SK-N-SH treated with all-trans-retinoic acid at 6 μM for 48 hours (cell line): ENCODE measurements around the gene SMAD6.

Source experiments
- ATAC-seq: fragments of 200-7000 bp; cut with Tn5 transposase; 3 replicates; pipeline ENCODE4 v1.9.1; 2020; ENCODE audit warnings: mild to moderate bottlenecking, moderate library complexity
- ARNTL ChIP-seq: fragments of 450-650 bp; formaldehyde crosslinking; IDR thresholded peaks from 2 replicates; pipeline ENCODE4 v1.5.0; 2020; ENCODE audit warnings: low read depth, mild to moderate bottlenecking, moderate library complexity, borderline replicate concordance
- BACH2 ChIP-seq: fragments of 250-450 bp; sonication (Bioruptor Pico); IDR thresholded peaks from 2 replicates; pipeline ENCODE4 v1.9.0; 2021; ENCODE audit warnings: mild to moderate bottlenecking, borderline replicate concordance
- CREB5 ChIP-seq: fragments of 250-450 bp; sonication (Bioruptor Pico); IDR thresholded peaks from 2 replicates; pipeline ENCODE4 v1.5.1; 2020; ENCODE audit warnings: low read depth, mild to moderate bottlenecking, moderate library complexity
- CSDC2 ChIP-seq: fragments of 250-450 bp; sonication (Bioruptor Pico); IDR thresholded peaks from 2 replicates; pipeline ENCODE4 v1.5.0; 2020; ENCODE audit warnings: mild to moderate bottlenecking, moderate library complexity
- CSRNP3 ChIP-seq: fragments of 250-450 bp; sonication (Bioruptor Pico); IDR thresholded peaks from 2 replicates; pipeline ENCODE4 v1.5.1; 2021; ENCODE audit warnings: mild to moderate bottlenecking, moderate library complexity
- GLIS3 ChIP-seq: fragments of 250-450 bp; sonication (Bioruptor Pico); IDR thresholded peaks from 2 replicates; pipeline ENCODE4 v1.5.0; 2020; ENCODE audit warnings: mild to moderate bottlenecking, moderate library complexity
- OSR1 ChIP-seq: fragments of 250-450 bp; sonication (Bioruptor Pico); IDR thresholded peaks from 2 replicates; pipeline ENCODE4 v1.8.0; 2022; ENCODE audit warnings: moderate library complexity, mild to moderate bottlenecking, inconsistent platforms
- PATZ1 ChIP-seq: fragments of 250-450 bp; sonication (Bioruptor Pico); IDR thresholded peaks from 2 replicates; pipeline ENCODE4 v1.8.0; 2020; ENCODE audit warnings: mild to moderate bottlenecking, moderate library complexity, borderline replicate concordance
- POU6F1 ChIP-seq: fragments of 250-450 bp; sonication (Bioruptor Pico); IDR thresholded peaks from 2 replicates; pipeline ENCODE4 v1.8.0; 2021; ENCODE audit warnings: low read depth, mild to moderate bottlenecking, moderate library complexity, borderline replicate concordance
- PPARA ChIP-seq: fragments of 250-450 bp; sonication (Bioruptor Pico); IDR thresholded peaks from 2 replicates; pipeline ENCODE4 v1.5.0; 2020; ENCODE audit warnings: mild to moderate bottlenecking, borderline replicate concordance
- SNAI2 ChIP-seq: fragments of 250-450 bp; sonication (Bioruptor Pico); IDR thresholded peaks from 2 replicates; pipeline ENCODE4 v1.5.0; 2020; ENCODE audit warnings: mild to moderate bottlenecking, moderate library complexity
- TCF4 ChIP-seq: fragments of 250-450 bp; sonication (Bioruptor Pico); IDR thresholded peaks from 2 replicates; pipeline ENCODE4 v1.8.0; 2021; ENCODE audit warnings: mild to moderate bottlenecking, moderate library complexity, borderline replicate concordance
- TOX ChIP-seq: fragments of 250-450 bp; sonication (Bioruptor Pico); IDR thresholded peaks from 2 replicates; pipeline ENCODE4 v1.8.0; 2021; ENCODE audit warnings: mild to moderate bottlenecking, moderate library complexity, borderline replicate concordance
- TSHZ2 ChIP-seq: fragments of 250-450 bp; sonication (Bioruptor Pico); IDR thresholded peaks from 2 replicates; pipeline ENCODE4 v1.5.0; 2020; ENCODE audit warnings: mild to moderate bottlenecking, moderate library complexity
- ZC3H10 ChIP-seq: fragments of 250-450 bp; sonication (Bioruptor Pico); IDR thresholded peaks from 2 replicates; pipeline ENCODE4 v1.5.1; 2021; ENCODE audit warnings: mild to moderate bottlenecking, moderate library complexity
- ZFP3 ChIP-seq: fragments of 250-450 bp; sonication (Bioruptor Pico); IDR thresholded peaks from 2 replicates; pipeline ENCODE4 v1.5.0; 2020; ENCODE audit warnings: mild to moderate bottlenecking, moderate library complexity
- ZFP30 ChIP-seq: fragments of 450-650 bp; formaldehyde crosslinking; IDR thresholded peaks from 2 replicates; pipeline ENCODE4 v1.5.0; 2022; ENCODE audit warnings: mild to moderate bottlenecking, moderate library complexity
- ZNF565 ChIP-seq: fragments of 450-650 bp; formaldehyde crosslinking; conservative IDR thresholded peaks from 2 replicates; pipeline ENCODE4 v1.5.0; 2020; ENCODE audit warnings: low read depth, mild to moderate bottlenecking, moderate library complexity
- ZNF70 ChIP-seq: fragments of 450-650 bp; formaldehyde crosslinking; IDR thresholded peaks from 2 replicates; pipeline ENCODE4 v1.5.0; 2020; ENCODE audit warnings: mild to moderate bottlenecking, moderate library complexity
- ZNF8 ChIP-seq: fragments of 450-650 bp; formaldehyde crosslinking; IDR thresholded peaks from 2 replicates; pipeline ENCODE4 v1.5.0; 2020; ENCODE audit warnings: mild to moderate bottlenecking, moderate library complexity

SMAD6 gene

GRCh38 chr15:66815318-66815717 is 113.3 kb downstream of the SMAD6 start:
- no peak for ATAC-seq
- TF ChIP-seq TCF4 (CRISPR knock-in tag) (no peak), GLIS3 (CRISPR knock-in tag) (no peak), PPARA (CRISPR knock-in tag) (no peak), ZC3H10 (CRISPR knock-in tag) (no peak), TSHZ2 (CRISPR knock-in tag) (no peak), CSRNP3 (no peak), POU6F1 (CRISPR knock-in tag) (no peak), CSDC2 (CRISPR knock-in tag) (no peak), ZNF70 (CRISPR knock-in tag) (no peak), ZNF8 (CRISPR knock-in tag) (no peak), ZFP30 (CRISPR knock-in tag) (no peak), CREB5 (no peak), OSR1 (CRISPR knock-in tag) (no peak), ARNTL (CRISPR knock-in tag) (no peak), BACH2 (CRISPR knock-in tag) (no peak), SNAI2 (CRISPR knock-in tag) (no peak), PATZ1 (no peak), TOX (CRISPR knock-in tag) (no peak)

- ATAC-seq, result no peak
- no peak for TF ChIP-seq ZNF70 (CRISPR knock-in tag)
- TF ChIP-seq CREB5, result no peak
- TF ChIP-seq ARNTL (CRISPR knock-in tag), result no peak
- TF ChIP-seq, all 23 proteins: peak for 0
Measured at GRCh38 chr15:66816201-66816600, 114.2 kb downstream of the SMAD6 start.

GRCh38 chr15:66819084-66819483 is 117.0 kb downstream of the SMAD6 start:
- ATAC-seq, result no peak
- TF ChIP-seq ZNF565 (CRISPR knock-in tag), result no peak
- TF ChIP-seq PPARA (CRISPR knock-in tag), result no peak
- no peak for TF ChIP-seq TSHZ2 (CRISPR knock-in tag)
- TF ChIP-seq CSRNP3, result no peak
- no peak for TF ChIP-seq ZFP3
- TF ChIP-seq ZC3H10 (CRISPR knock-in tag), result no peak
- TF ChIP-seq ARNTL (CRISPR knock-in tag), result no peak
- no peak for TF ChIP-seq SNAI2 (CRISPR knock-in tag)
- no peak for TF ChIP-seq ZFP30 (CRISPR knock-in tag)
- no peak for TF ChIP-seq PATZ1
- no peak for TF ChIP-seq OSR1 (CRISPR knock-in tag)
